Measurements from ENCODE around the gene DMRTC2.
A peak's percentile ranks its signal among the peaks of the same experiment; 100 is the strongest.

DMRTC2 gene

DNA sequence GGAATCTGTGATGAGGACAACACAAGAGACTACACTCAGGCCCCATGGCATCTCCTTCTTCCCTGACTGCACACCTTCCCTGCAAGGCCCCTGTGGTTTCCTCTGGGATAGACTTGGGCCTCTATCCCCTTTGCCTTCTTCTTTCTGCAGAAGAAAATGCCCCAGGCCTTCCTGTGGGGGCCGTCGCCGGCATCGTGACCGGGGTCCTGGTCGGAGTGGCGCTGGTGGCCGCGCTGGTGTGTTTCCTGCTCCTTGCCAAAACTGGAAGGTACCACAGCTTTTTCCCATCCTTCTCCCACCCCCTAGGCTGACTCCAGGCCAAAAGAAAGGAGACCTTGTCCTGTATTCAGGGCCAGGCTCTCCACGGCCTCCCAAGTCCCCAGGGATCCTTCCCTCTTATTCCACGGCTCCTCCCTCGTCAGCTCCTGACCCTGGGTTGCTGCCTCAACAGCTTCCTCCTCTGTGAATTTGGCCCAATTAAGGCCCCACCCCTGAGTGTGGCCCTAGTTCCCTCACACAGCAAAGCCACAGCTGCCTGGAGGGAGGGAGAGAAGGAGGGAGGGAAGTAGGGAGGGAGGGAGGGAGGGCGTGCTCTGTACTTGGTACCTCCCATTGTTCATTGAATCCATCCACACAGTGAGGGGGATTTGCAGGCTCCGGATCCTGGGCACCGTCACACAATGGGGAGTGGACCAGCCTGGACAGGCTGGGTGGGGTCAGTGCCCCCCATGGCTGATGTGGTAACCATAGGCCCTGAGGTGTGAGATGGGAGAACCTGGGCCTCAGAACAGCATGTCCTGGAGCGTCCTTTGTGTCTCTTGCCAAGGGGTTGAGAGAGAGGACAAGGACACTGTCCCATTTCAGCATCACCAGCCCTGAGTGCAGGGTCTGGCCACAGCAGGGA lies 35.9 kb upstream of the DMRTC2 start:
- no peaks in the 10 kb centered on the region for H3K79me2 ChIP-seq (ENCODE audit: low read length)
- H2AFZ ChIP-seq (ENCODE audit: low read depth, low read length), result no peak overlapping the region
- no peaks in the 10 kb centered on the region for H3K36me3 ChIP-seq (replicated peaks; ENCODE audit: low read depth, low read length)
- H3K27ac ChIP-seq (ENCODE audit: low read length), result no peak overlapping the region
- H3K4me1 ChIP-seq (ENCODE audit: low read length), result peaks cover 18% of the 10 kb centered on the region
- H3K4me2 ChIP-seq (ENCODE audit: low read length), result no peak overlapping the region
- H3K27me3 ChIP-seq (ENCODE audit: low read depth, low read length), result 0 out of 2 replicates have a peak, but pooled peaks cover 2% of the 10 kb centered on the region
- no peaks in the 10 kb centered on the region for H4K20me1 ChIP-seq (ENCODE audit: insufficient read depth, low read length)
- H3K9me3 ChIP-seq (ENCODE audit: insufficient read depth, low read length), result no peaks in the 10 kb centered on the region
- no peak overlapping the region for H3K9ac ChIP-seq (ENCODE audit: low read length)
- no peak overlapping the region for H3K4me3 ChIP-seq (ENCODE audit: low read length)
- TF ChIP-seq EZH2phosphoT487 (IDR thresholded peaks at IDR 0.05; ENCODE audit: low read depth), result no peak
- TF ChIP-seq, protein P1, sequence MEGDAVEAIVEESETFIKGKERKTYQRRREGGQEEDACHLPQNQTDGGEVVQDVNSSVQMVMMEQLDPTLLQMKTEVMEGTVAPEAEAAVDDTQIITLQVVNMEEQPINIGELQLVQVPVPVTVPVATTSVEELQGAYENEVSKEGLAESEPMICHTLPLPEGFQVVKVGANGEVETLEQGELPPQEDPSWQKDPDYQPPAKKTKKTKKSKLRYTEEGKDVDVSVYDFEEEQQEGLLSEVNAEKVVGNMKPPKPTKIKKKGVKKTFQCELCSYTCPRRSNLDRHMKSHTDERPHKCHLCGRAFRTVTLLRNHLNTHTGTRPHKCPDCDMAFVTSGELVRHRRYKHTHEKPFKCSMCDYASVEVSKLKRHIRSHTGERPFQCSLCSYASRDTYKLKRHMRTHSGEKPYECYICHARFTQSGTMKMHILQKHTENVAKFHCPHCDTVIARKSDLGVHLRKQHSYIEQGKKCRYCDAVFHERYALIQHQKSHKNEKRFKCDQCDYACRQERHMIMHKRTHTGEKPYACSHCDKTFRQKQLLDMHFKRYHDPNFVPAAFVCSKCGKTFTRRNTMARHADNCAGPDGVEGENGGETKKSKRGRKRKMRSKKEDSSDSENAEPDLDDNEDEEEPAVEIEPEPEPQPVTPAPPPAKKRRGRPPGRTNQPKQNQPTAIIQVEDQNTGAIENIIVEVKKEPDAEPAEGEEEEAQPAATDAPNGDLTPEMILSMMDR (IDR thresholded peaks at IDR 0.05; ENCODE audit: low read depth, low read length), result no peak

DNA sequence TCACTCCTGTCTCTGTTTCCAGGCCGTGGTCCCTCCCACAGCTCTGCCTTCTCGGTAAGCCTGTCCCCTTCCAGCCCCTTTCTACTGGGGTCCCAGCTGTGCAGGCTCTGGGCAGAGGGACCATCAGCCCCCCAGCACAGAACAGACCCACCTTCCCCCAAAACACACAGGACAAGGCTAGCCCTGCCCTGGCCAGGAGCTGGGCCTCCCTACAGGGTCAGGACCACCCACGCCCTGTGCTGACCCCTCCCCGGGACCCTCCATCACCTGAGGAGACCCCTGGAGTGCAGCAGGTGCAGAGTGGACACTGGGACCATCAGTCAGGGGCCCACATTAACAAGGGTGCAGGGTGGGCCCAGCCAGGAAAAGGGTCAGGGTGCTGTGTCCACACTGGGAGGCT lies 34.5 kb upstream of the DMRTC2 start:
- TF ChIP-seq, protein P1 (IDR thresholded peaks at IDR 0.05; ENCODE audit: low read depth, low read length), result no peak
- TF ChIP-seq EZH2phosphoT487 (IDR thresholded peaks at IDR 0.05; ENCODE audit: low read depth), result no peak
- no peaks in the 10 kb centered on the region for H3K9me3 ChIP-seq (ENCODE audit: insufficient read depth, low read length)
- peak overlapping the region; percentile 46; the same call in 1 of the 2 replicates for H3K4me2 ChIP-seq (ENCODE audit: low read length)

DNA sequence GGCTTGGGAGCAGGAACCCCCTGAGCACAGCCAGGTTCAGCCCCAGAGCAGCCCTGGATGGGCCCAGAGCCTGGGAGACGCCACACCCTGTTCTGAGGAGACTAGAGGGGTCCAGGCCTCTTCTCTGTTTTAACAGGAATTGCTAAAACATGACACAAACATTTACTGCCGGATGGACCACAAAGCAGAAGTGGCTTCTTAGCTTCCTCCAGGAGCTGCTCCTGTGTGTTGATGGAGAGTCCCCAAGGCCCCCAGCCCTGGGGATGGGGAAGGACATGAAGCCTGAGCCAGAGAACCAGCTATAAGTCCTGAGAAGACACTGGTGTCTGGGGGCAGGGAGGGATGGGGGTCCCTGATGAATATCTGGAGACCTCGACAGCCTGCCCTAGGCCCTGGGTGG lies 33.8 kb upstream of the DMRTC2 start:
- Histone ChIP-seq H2AFZ (ENCODE audit: low read depth, low read length) (peak overlapping the region; percentile 43; the same call in 1 of the 2 replicates), H3K36me3 (replicated peaks; ENCODE audit: low read depth, low read length) (no peaks in the 10 kb centered on the region), H3K4me3 (ENCODE audit: low read length) (no peak overlapping the region), H4K20me1 (ENCODE audit: insufficient read depth, low read length) (no peaks in the 10 kb centered on the region), H3K79me2 (ENCODE audit: low read length) (no peaks in the 10 kb centered on the region), H3K27me3 (ENCODE audit: low read depth, low read length) (0 out of 2 replicates have a peak, but pooled peaks cover 2% of the 10 kb centered on the region), H3K4me1 (ENCODE audit: low read length) (peaks cover 13% of the 10 kb centered on the region), H3K27ac (ENCODE audit: low read length) (no peak overlapping the region), H3K9me3 (ENCODE audit: insufficient read depth, low read length) (no peaks in the 10 kb centered on the region), H3K4me2 (ENCODE audit: low read length) (peak overlapping the region; percentile 46), H3K9ac (ENCODE audit: low read length) (no peak overlapping the region; the same call in 1 of the 2 replicates)
- TF ChIP-seq, protein P1 (IDR thresholded peaks at IDR 0.05; ENCODE audit: low read depth, low read length), result no peak
- TF ChIP-seq EZH2phosphoT487 (IDR thresholded peaks at IDR 0.05; ENCODE audit: low read depth), result no peak

More for the DNA sequence above, 34.5 kb upstream of the DMRTC2 start:
- H4K20me1 ChIP-seq (ENCODE audit: insufficient read depth, low read length), result no peaks in the 10 kb centered on the region
- peaks cover 13% of the 10 kb centered on the region for H3K4me1 ChIP-seq (ENCODE audit: low read length)
- H3K36me3 ChIP-seq (replicated peaks; ENCODE audit: low read depth, low read length), result no peaks in the 10 kb centered on the region
- H3K9ac ChIP-seq (ENCODE audit: low read length), result no peak overlapping the region
- H2AFZ ChIP-seq (ENCODE audit: low read depth, low read length), result no peak overlapping the region
- 0 out of 2 replicates have a peak, but pooled peaks cover 2% of the 10 kb centered on the region for H3K27me3 ChIP-seq (ENCODE audit: low read depth, low read length)
- no peaks in the 10 kb centered on the region for H3K79me2 ChIP-seq (ENCODE audit: low read length)
- H3K27ac ChIP-seq (ENCODE audit: low read length), result no peak overlapping the region
- no peak overlapping the region for H3K4me3 ChIP-seq (ENCODE audit: low read length)

DNA sequence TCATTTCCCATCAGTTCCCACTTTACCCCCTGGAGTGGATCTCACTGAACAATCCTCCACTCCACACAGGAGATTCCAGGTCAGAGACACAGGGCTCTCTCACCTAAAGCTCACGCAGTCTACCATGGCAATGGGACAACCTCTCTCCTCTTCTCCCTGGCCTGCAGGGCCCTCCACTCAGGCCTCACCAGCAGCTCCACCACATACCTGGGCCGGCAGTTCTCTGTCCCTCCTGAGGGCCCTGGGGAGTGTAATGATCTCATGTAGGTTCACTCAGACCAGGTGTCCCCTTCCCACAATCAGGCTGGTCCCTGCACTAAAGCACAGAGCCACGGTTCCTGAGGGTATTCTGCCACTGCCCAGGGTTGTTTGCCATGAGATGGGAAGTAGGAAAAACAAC lies 32.9 kb upstream of the DMRTC2 start:
- H2AFZ ChIP-seq (ENCODE audit: low read depth, low read length), result no peak overlapping the region
- H3K4me3 ChIP-seq (ENCODE audit: low read length), result no peak overlapping the region
- no peak overlapping the region for H3K27ac ChIP-seq (ENCODE audit: low read length)
- TF ChIP-seq, protein P1 (IDR thresholded peaks at IDR 0.05; ENCODE audit: low read depth, low read length), result no peak
- no peak for TF ChIP-seq EZH2phosphoT487 (IDR thresholded peaks at IDR 0.05; ENCODE audit: low read depth)
- peaks cover 13% of the 10 kb centered on the region for H3K4me1 ChIP-seq (ENCODE audit: low read length)
- no peaks in the 10 kb centered on the region for H3K9me3 ChIP-seq (ENCODE audit: insufficient read depth, low read length)
- H3K27me3 ChIP-seq (ENCODE audit: low read depth, low read length), result 0 out of 2 replicates have a peak, but pooled peaks cover 2% of the 10 kb centered on the region
- no peak overlapping the region for H3K4me2 ChIP-seq (ENCODE audit: low read length)
- H4K20me1 ChIP-seq (ENCODE audit: insufficient read depth, low read length), result no peaks in the 10 kb centered on the region
- H3K36me3 ChIP-seq (replicated peaks; ENCODE audit: low read depth, low read length), result no peaks in the 10 kb centered on the region
- H3K79me2 ChIP-seq (ENCODE audit: low read length), result no peaks in the 10 kb centered on the region
- H3K9ac ChIP-seq (ENCODE audit: low read length), result no peak overlapping the region
